Endothelial cell of umbilical vein (primary cell): ENCODE measurements around the gene TSHZ3. TPM values are rescaled to one million over a fixed set of nuclear protein-coding genes. Genes with fewer than 3 reads are reported as not detected.

Experiments
- BruUV-seq: library from RNA; stranded (reverse); fragments of 400-500 nt; replicated peaks from 2 replicates; lab custom pipeline; 2021; lab: Mats Ljungman, UMichigan
- CTCF ChIA-PET: fragments of 300-600, 350-600 bp; sonication (Branson Sonifier 250); formaldehyde crosslinking; loops from one replicate; lab custom pipeline; 2021; ENCODE audit warnings: antibody characterized with exemption, inconsistent platforms; lab: Charles Lee
- POLR2A ChIA-PET: fragments of 300-600, 350-600 bp; sonication (Branson Sonifier 250); formaldehyde crosslinking; loops from one replicate; lab custom pipeline; 2021; ENCODE audit warnings: antibody characterized with exemption, inconsistent platforms; lab: Charles Lee
- DNase-seq: peaks from one replicate; pipeline ENCODE4 v3.0.0-alpha.2; 2011; ENCODE audit warnings: low read depth, low spot score
- FAIRE-seq: peaks from 2 replicates; lab custom pipeline; 2011; peaks lifted over from hg19 to GRCh38; lab: Jason Lieb, UNC
- H2AFZ ChIP-seq: 2 replicates; pipeline ENCODE4 v1.6.0; 2012; ENCODE audit warnings: low read depth, low read length, control low read depth, inconsistent platforms
- H3K27ac ChIP-seq: 2 replicates; pipeline ENCODE4 v1.5.1; 2011; ENCODE audit warnings: low read depth, mild to moderate bottlenecking, control low read depth, low read length, moderate library complexity; ENCODE audit not compliant: insufficient read depth
- H3K27me3 ChIP-seq, 2 experiments: 2 replicates each; pipeline versions ENCODE4 v1.6.0 to v1.6.1; 2011; ENCODE audit warnings: low read length in 2 of 2, mixed read lengths in 1 of 2; ENCODE audit not compliant: control insufficient read depth in 2 of 2, insufficient read depth in 2 of 2
- H3K36me3 ChIP-seq, 2 experiments: 2 replicates in 1 of 2; 3 replicates in 1 of 2; pipeline ENCODE4 v1.5.1; 2011; ENCODE audit warnings: low read length in 2 of 2, mild to moderate bottlenecking in 1 of 2, moderate library complexity in 1 of 2; ENCODE audit not compliant: control insufficient read depth in 2 of 2, insufficient read depth in 2 of 2; ENCODE audit errors: extremely low read depth in 1 of 2
- H3K4me1 ChIP-seq: 3 replicates; pipeline ENCODE4 v1.5.1; 2011; ENCODE audit warnings: mild to moderate bottlenecking, low read length; ENCODE audit not compliant: control insufficient read depth, insufficient read depth; ENCODE audit errors: extremely low read depth
- H3K4me2 ChIP-seq: 2 replicates; pipeline ENCODE4 v1.6.1; 2011; ENCODE audit warnings: low read length, control low read depth, mixed read lengths; ENCODE audit not compliant: insufficient read depth
- H3K4me3 ChIP-seq, 3 experiments: fragments of 200-600 bp in 1 of 3; sonication (generic), shearing (Covaris generic) in 1 of 3; replicated peaks in 1 of 3; 2 replicates each; pipeline ENCODE4 v1.5.1; 2011 to 2016; ENCODE audit warnings: control low read depth in 3 of 3, low read length in 3 of 3, mild to moderate bottlenecking in 2 of 3, inconsistent platforms in 1 of 3, low read depth in 1 of 3, moderate library complexity in 1 of 3; ENCODE audit not compliant: insufficient read depth in 1 of 3
- H3K79me2 ChIP-seq: 2 replicates; pipeline ENCODE4 v1.6.0; 2012; ENCODE audit warnings: low read length, inconsistent platforms; ENCODE audit not compliant: control insufficient read depth, insufficient read depth
- H3K9ac ChIP-seq: replicated peaks from 2 replicates; pipeline ENCODE3; 2011; ENCODE audit warnings: low read length, control low read depth; ENCODE audit not compliant: insufficient read depth; ENCODE audit errors: extremely low read depth
- H3K9me1 ChIP-seq: replicated peaks from 3 replicates; pipeline ENCODE4 v1.6.0; 2011; ENCODE audit warnings: mild to moderate bottlenecking, low read length; ENCODE audit not compliant: control insufficient read depth, insufficient read depth; ENCODE audit errors: extremely low read depth
- H3K9me3 ChIP-seq: replicated peaks from 2 replicates; pipeline ENCODE4 v1.5.1; 2012; ENCODE audit warnings: low read length, inconsistent platforms; ENCODE audit not compliant: control insufficient read depth, insufficient read depth
- H4K20me1 ChIP-seq: replicated peaks from 2 replicates; pipeline ENCODE3; 2011; ENCODE audit warnings: mild to moderate bottlenecking, low read length; ENCODE audit not compliant: control insufficient read depth, insufficient read depth; ENCODE audit errors: extremely low read depth
- EZH2 ChIP-seq: IDR thresholded peaks from 2 replicates; pipeline ENCODE4 v1.6.1; 2012; ENCODE audit warnings: borderline replicate concordance, low read depth, mild to moderate bottlenecking, moderate library complexity, low read length, inconsistent platforms; ENCODE audit not compliant: severe bottlenecking
- FOS ChIP-seq: IDR thresholded peaks from 2 replicates; pipeline ENCODE4 v1.6.1; 2011; ENCODE audit warnings: mild to moderate bottlenecking, low read length, moderate library complexity, borderline replicate concordance; ENCODE audit not compliant: insufficient read depth
- GATA2 ChIP-seq: IDR thresholded peaks from 2 replicates; pipeline ENCODE4 v1.7.0; 2011; ENCODE audit warnings: low read depth, mild to moderate bottlenecking, moderate library complexity, mixed read lengths, low read length; ENCODE audit not compliant: insufficient read length, insufficient read depth
- JUN ChIP-seq: IDR thresholded peaks from 2 replicates; pipeline ENCODE4 v1.6.1; 2011; ENCODE audit warnings: borderline replicate concordance, low read depth; ENCODE audit not compliant: insufficient read length, insufficient read depth
- MYC ChIP-seq: IDR thresholded peaks from one replicate; pipeline ENCODE4 v1.6.1; 2011; ENCODE audit warnings: mild to moderate bottlenecking, low read depth, low read length
- POLR2A ChIP-seq: IDR thresholded peaks from 2 replicates; pipeline ENCODE4 v1.6.1; 2012; ENCODE audit warnings: low read depth, mild to moderate bottlenecking, control low read depth, low read length
- POLR2AphosphoS5 ChIP-seq: IDR thresholded peaks from 2 replicates; pipeline ENCODE4 v1.6.1; 2012; ENCODE audit warnings: low read depth, mild to moderate bottlenecking, control low read depth, low read length, moderate library complexity; ENCODE audit not compliant: insufficient read depth
- dilution Hi-C: fragments of 300-500 bp; cut with MboI; formaldehyde crosslinking; loops from one replicate; pipeline ENCODE4 v1.15.0; 2019; ENCODE audit warnings: low sequenced_read_pairs; ENCODE audit not compliant: extremely low pct_ligation_motif_present
- intact Hi-C: fragments of 100-400 bp; cut with micrococcal nuclease; formaldehyde crosslinking; loops from one replicate; pipeline ENCODE4 v1.10.0; 2022
- polyA plus RNA-seq, 4 experiments: library from polyadenylated mRNA; depleted of rRNA in 3 of 4; stranded (reverse) in 3 of 4; unstranded in 1 of 4; fragments of >200 nt; gene quantifications; 2 replicates each; pipeline versions ENCODE4 v1.2.1 to v1.2.3, GENCODE V29; 2011 to 2012; ENCODE audit warnings: missing spikeins in 1 of 4
- total RNA-seq: library from RNA; stranded (reverse); gene quantifications from 2 replicates; pipeline ENCODE4 v1.2.3, GENCODE V29; 2021

The TSHZ3 gene
- total and polyA plus RNA-seq, 2 donors (not counting 3 experiments of a cell fraction or from before 2014, with no cell fraction given) = 1.2 to 6.2 TPM

GRCh38 chr19:31354799-31355664, 5.8 kb upstream of the TSHZ3 start:
- peaks cover 48 to 61% of the 10 kb centered on the region in 2 experiments for H3K27me3 ChIP-seq
- no peak overlapping the region for H3K27ac ChIP-seq
- no peak overlapping the region for H3K4me3 ChIP-seq
- H3K36me3 ChIP-seq = no peaks in the 10 kb centered on the region
- no peaks in the 10 kb centered on the region for H3K9me1 ChIP-seq
- ChIA-PET CTCF (interaction anchor here (1.6 to 2.3 kb wide), 2 partner anchors 11 to 869 kb away, joined by 5 read pairs; no protein-coding TSS in a partner anchor), POLR2A (no interaction called here)
- dilution Hi-C loops (no loop called here), intact Hi-C loops (loop anchor here (5.0 kb wide), 1 partner anchor 38 kb away; no protein-coding TSS in a partner anchor)
- H3K79me2 ChIP-seq = no peaks in the 10 kb centered on the region
- H3K9me3 ChIP-seq = no peaks in the 10 kb centered on the region
- H4K20me1 ChIP-seq = no peaks in the 10 kb centered on the region
- DNase-seq (no peak), FAIRE-seq (no peak)
- BruUV-seq = no TSS peak
- peaks cover 8% of the 10 kb centered on the region for H3K4me1 ChIP-seq
- no peak overlapping the region for H3K4me2 ChIP-seq
- TF ChIP-seq POLR2AphosphoS5 (no peak), MYC (no peak), FOS (no peak), EZH2 (peak; percentile 31), JUN (no peak), POLR2A (no peak), GATA2 (no peak)
- H3K9ac ChIP-seq = no peak overlapping the region
- H2AFZ ChIP-seq = no peak overlapping the region
